Parathyroid adenoma (tissue), 2 donors: ENCODE data around the gene AHNAK.

Source experiments
- H2AFZ ChIP-seq: fragments of 300-600 bp; sonication (generic); one replicate; pipeline ENCODE4 v1.7.0; 2017; ENCODE audit warnings: antibody characterized with exemption, mild to moderate bottlenecking
- H3K27ac ChIP-seq: fragments of 300-600 bp; sonication (generic); one replicate; pipeline ENCODE4 v1.7.0; 2017
- H3K27me3 ChIP-seq: fragments of 300-600 bp; sonication (generic); one replicate; pipeline ENCODE4 v1.7.0; 2017; ENCODE audit warnings: low read length; ENCODE audit not compliant: control insufficient read depth, insufficient read depth
- H3K36me3 ChIP-seq: fragments of 300-600 bp; sonication (generic); one replicate; pipeline ENCODE4 v1.7.0; 2017; ENCODE audit warnings: low read length; ENCODE audit not compliant: control insufficient read depth, insufficient read depth
- H3K4me1 ChIP-seq: fragments of 300-600 bp; sonication (generic); one replicate; pipeline ENCODE4 v1.7.0; 2017; ENCODE audit warnings: control low read depth
- H3K4me2 ChIP-seq: fragments of 300-600 bp; sonication (generic); one replicate; pipeline ENCODE4 v1.7.0; 2017; ENCODE audit warnings: low read length
- H3K4me3 ChIP-seq: fragments of 300-600 bp; sonication (generic); one replicate; pipeline ENCODE4 v1.7.0; 2017; ENCODE audit warnings: low read depth, low read length
- H3K79me2 ChIP-seq: fragments of 300-600 bp; sonication (generic); one replicate; pipeline ENCODE4 v1.7.0; 2017; ENCODE audit warnings: control low read depth
- H3K9ac ChIP-seq: fragments of 300-600 bp; sonication (generic); one replicate; pipeline ENCODE4 v1.7.0; 2017; ENCODE audit warnings: mild to moderate bottlenecking
- H3K9me3 ChIP-seq: fragments of 300-600 bp; sonication (generic); one replicate; pipeline ENCODE4 v1.7.0; 2017; ENCODE audit warnings: low read length; ENCODE audit not compliant: control insufficient read depth
- CTCF ChIP-seq: fragments of 300-600 bp; sonication (generic); IDR thresholded peaks from one replicate; pipeline ENCODE4 v1.7.0; 2017; ENCODE audit warnings: antibody characterized with exemption, mild to moderate bottlenecking
- donor health status: primary hyperparathyroidism.

Gene AHNAK

GRCh38 chr11:62545437-62546243 is 966 bp downstream of the AHNAK start:
- peak overlapping the region; percentile 71 for H3K4me2 ChIP-seq
- H3K36me3 ChIP-seq = no peaks in the 10 kb centered on the region
- H3K27ac ChIP-seq = peak overlapping the region; percentile 69
- peaks cover 14% of the 10 kb centered on the region for H3K79me2 ChIP-seq
- H2AFZ ChIP-seq = peak overlapping the region; percentile 62
- peaks cover 2% of the 10 kb centered on the region for H3K4me1 ChIP-seq
- no peaks in the 10 kb centered on the region for H3K9me3 ChIP-seq
- TF ChIP-seq CTCF = no peak
- no peaks in the 10 kb centered on the region for H3K27me3 ChIP-seq
- H3K9ac ChIP-seq = no peak overlapping the region
- peak overlapping the region; percentile 86 for H3K4me3 ChIP-seq

GRCh38 chr11:62544581-62545436 is 1.8 kb downstream of the AHNAK start:
- no peak overlapping the region for H2AFZ ChIP-seq
- no peaks in the 10 kb centered on the region for H3K36me3 ChIP-seq
- peaks cover 4% of the 10 kb centered on the region for H3K4me1 ChIP-seq
- H3K9ac ChIP-seq = no peak overlapping the region
- H3K9me3 ChIP-seq = no peaks in the 10 kb centered on the region
- peak overlapping the region; percentile 86 for H3K4me3 ChIP-seq
- no peaks in the 10 kb centered on the region for H3K27me3 ChIP-seq
- peak overlapping the region; percentile 69 for H3K27ac ChIP-seq
- peak overlapping the region; percentile 71 for H3K4me2 ChIP-seq
- H3K79me2 ChIP-seq = peaks cover 18% of the 10 kb centered on the region
- no peak for TF ChIP-seq CTCF

- no peak for TF ChIP-seq CTCF
- Histone ChIP-seq H3K79me2 (peaks cover 19% of the 10 kb centered on the region), H3K4me1 (peaks cover 9% of the 10 kb centered on the region), H3K27ac (peak overlapping the region; percentile 42), H3K4me2 (peak overlapping the region; percentile 71), H3K27me3 (no peaks in the 10 kb centered on the region), H3K9me3 (no peaks in the 10 kb centered on the region), H2AFZ (no peak overlapping the region), H3K36me3 (no peaks in the 10 kb centered on the region), H3K9ac (no peak overlapping the region), H3K4me3 (peak overlapping the region; percentile 86)
Measured at GRCh38 chr11:62543680-62544444, 2.7 kb downstream of the AHNAK start.

- Histone ChIP-seq H3K9me3 (no peaks in the 10 kb centered on the region), H3K36me3 (no peaks in the 10 kb centered on the region), H2AFZ (peak overlapping the region; percentile 51), H3K27me3 (no peaks in the 10 kb centered on the region), H3K9ac (no peak overlapping the region), H3K4me2 (peak overlapping the region; percentile 53), H3K79me2 (peaks cover 21% of the 10 kb centered on the region), H3K4me1 (peaks cover 9% of the 10 kb centered on the region), H3K4me3 (peak overlapping the region; percentile 40), H3K27ac (peak overlapping the region; percentile 48)
- peak; percentile 89 for TF ChIP-seq CTCF
Measured at GRCh38 chr11:62542750-62543567, 3.6 kb downstream of the AHNAK start.
